Mucosa of gallbladder (tissue), 1 donor: ENCODE results near the gene HUNK. TPM values are rescaled to one million over a fixed set of nuclear protein-coding genes. Genes with fewer than 3 reads are reported as not detected.

ENCODE experiments used
- total RNA-seq: library from RNA; stranded (reverse); gene quantifications from one replicate; pipeline ENCODE4 v1.2.1, GENCODE V29; 2021
- donor health status: DM: no; HTN: no; CAD: no.

The HUNK gene
- total RNA-seq, 1 donor from 2014 or later = 4.0 TPM

Other genes starting within 250 kb of the HUNK start
- gene SOD1, start 213.3 kb upstream of the HUNK start, total RNA-seq = 344 TPM
- gene SCAF4, start 140.9 kb upstream of the HUNK start, total RNA-seq = 28.8 TPM